ENCODE measurements around the gene EIF4A3.
"Not testable (repeated sequence)": the region's sequence is repeated elsewhere in the genome, so short reads cannot be mapped to it uniquely, and the experiment has no call there.

The EIF4A3 gene

GRCh38 chr17:80099291-80100034, 47.5 kb downstream of the EIF4A3 start:
- DNase-seq (ENCODE audit: low spot score) = no peak

- no peak for DNase-seq (ENCODE audit: low spot score)
These were observed 48.9 kb downstream of the EIF4A3 start for GRCh38 chr17:80097844-80098691.

DNA sequence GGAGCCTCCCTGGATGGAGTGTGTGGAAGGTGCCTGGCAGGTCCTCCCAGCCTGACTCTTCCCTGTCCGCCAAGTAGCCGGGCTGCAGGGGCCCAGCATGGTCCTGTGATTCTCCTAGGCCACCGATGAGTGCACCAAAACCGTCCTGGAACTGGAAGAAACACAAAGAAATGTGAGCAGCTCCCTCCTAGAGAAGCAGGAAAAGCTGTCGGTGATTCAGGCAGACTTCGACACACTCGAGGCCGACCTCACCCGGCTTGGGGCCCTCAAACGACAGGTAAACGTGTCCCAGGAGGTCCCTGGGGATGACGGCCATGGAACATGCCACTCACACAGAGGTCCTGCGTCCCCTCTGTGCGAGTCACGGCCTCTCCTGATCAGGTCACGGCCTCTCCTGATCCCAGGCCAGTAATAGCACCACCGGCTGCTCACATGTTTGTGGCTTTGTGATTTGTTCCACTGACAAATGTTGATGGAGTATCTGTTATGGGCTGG, 49.8 kb downstream of the EIF4A3 start:
- no peak for DNase-seq (ENCODE audit: low spot score)

GRCh38 chr17:80096561-80097021, 50.3 kb downstream of the EIF4A3 start:
- DNase-seq (ENCODE audit: low spot score) = no peak

GRCh38 chr17:80095844-80096475, 51.0 kb downstream of the EIF4A3 start:
- no peak for DNase-seq (ENCODE audit: low spot score)

GRCh38 chr17:80095038-80095843, 51.7 kb downstream of the EIF4A3 start:
- no peak for DNase-seq (ENCODE audit: low spot score)

DNA sequence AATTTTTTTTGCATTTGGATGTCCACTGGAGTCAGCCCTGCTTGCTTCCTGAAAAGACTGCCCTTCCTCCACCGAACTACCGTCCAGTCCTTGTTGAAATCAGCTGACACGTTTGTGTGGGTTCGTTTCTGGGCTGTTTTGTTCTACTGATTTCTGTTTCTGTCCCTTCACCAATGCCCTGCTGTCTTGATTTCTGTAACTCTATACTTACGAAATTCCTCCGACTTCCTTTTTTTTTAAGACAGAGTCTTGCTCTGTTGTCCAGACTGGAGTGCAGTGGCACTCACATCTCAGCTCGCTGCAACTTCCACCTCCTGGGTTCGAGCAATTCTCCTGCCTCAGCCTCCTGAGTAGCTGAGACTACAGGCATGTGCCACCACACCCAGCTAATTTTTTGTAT, 54.0 kb downstream of the EIF4A3 start:
- peak; percentile 81 for DNase-seq (ENCODE audit: low spot score)

- DNase-seq (ENCODE audit: low spot score) = no peak
These were observed 55.6 kb downstream of the EIF4A3 start for GRCh38 chr17:80091376-80091775.

DNA sequence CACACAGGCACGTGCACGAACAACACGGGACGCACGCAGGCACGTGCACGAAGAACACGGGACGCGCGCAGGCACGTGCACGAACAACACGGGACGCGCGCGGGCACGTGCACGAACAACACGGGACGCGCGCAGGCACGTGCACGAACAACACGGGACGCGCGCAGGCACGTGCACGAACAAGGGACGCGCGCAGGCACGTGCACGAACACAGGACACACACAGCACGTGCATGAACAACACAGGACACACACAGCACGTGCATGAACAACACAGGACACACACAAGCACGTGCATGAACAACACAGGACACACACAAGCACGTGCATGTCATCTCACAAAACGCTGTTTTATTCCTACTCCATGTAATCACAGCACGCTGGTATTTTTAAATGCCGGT, 56.8 kb downstream of the EIF4A3 start:
- not testable (repeated sequence) for DNase-seq (ENCODE audit: low spot score)

- no peak for DNase-seq (ENCODE audit: low spot score)
These were observed 57.2 kb downstream of the EIF4A3 start for GRCh38 chr17:80089762-80090161.

GRCh38 chr17:80087346-80088265, 59.3 kb downstream of the EIF4A3 start:
- no peak for DNase-seq (ENCODE audit: low spot score)

- DNase-seq (ENCODE audit: low spot score) = no peak
These were observed 60.3 kb downstream of the EIF4A3 start for GRCh38 chr17:80086616-80087015.

DNA sequence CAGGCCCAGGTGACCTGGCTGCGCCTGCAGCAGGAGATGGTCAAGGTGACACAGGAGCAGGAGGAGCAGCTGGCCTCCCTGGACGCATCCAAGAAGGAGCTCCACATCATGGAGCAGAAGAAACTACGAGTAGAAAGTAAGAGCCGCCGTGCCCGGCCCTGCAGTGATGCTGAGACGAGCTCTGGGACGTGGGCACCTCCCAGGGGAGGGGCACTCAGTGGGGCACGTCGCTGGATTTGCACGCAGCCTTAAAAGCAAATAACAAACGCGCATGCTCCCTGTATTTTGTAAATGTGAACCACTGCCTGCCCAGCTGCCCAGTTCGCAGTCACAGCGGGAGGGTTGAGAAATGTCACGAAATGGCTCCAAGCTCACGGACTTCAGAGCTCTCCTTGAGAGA, 60.8 kb downstream of the EIF4A3 start:
- DNase-seq (ENCODE audit: low spot score) = no peak

DNA sequence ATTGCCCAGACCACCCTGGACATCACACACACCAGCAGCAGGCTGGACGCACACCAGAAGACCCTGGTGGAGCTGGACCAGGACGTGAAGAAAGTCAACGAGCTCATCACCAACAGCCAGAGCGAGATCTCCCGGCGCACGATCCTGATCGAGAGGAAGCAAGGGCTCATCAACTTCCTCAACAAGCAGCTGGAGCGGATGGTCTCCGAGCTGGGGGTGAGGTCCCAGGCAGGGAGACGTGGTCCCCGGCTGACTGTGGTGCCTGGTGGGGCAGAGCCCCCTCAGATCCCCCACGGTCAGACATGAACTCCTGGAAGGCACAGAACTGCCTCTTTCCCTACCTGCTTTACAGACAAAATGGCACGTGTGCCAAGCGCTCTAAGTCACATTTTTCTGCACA, 62.2 kb downstream of the EIF4A3 start:
- no peak for DNase-seq (ENCODE audit: low spot score)
